BE2C (cell line): ENCODE data around the gene MCC.

Experiments
- DNase-seq: peaks from one replicate; pipeline ENCODE4 v3.0.0-alpha.2; 2020
- H3K27me3 ChIP-seq: fragments of 250-450 bp; sonication (Bioruptor Pico); 2 replicates; pipeline ENCODE4 v1.5.1; 2020; ENCODE audit warnings: mild to moderate bottlenecking
- H3K36me3 ChIP-seq: fragments of 250-450 bp; sonication (Bioruptor Pico); 2 replicates; pipeline ENCODE4 v1.5.1; 2020; ENCODE audit warnings: mild to moderate bottlenecking
- H3K4me1 ChIP-seq: fragments of 250-450 bp; sonication (Bioruptor Pico); 2 replicates; pipeline ENCODE4 v1.5.1; 2020
- H3K4me3 ChIP-seq: 2 replicates; pipeline ENCODE4 v1.5.1; 2011; ENCODE audit warnings: low read depth, low read length
- H3K9me3 ChIP-seq: fragments of 250-450 bp; sonication (Bioruptor Pico); 2 replicates; pipeline ENCODE4 v1.5.1; 2020
- TF ChIP-seq, protein P1 (sequence below): IDR thresholded peaks from 2 replicates; pipeline ENCODE4 v1.5.1; 2012; ENCODE audit warnings: mild to moderate bottlenecking, low read depth, low read length

MCC gene

DNA sequence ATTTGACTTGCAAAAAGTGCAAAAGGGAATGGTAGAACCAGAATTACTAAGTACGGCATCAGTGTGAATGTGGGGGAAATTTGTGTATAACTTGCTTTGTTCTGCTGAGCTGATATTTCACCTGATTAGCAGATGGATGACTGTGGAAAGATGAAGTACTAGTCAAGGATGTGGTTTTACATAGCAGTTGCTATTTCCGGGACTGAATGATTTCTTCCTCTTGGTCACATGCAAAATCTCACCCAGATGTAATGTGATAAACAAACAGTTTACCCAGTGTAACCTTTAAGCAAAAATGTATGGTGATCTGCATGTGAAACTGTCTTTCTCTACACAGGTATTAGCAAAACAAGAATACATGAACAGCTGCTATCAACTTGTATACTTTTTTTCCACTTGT is 465.6 kb downstream of the MCC start:
- Histone ChIP-seq H3K36me3 (peaks cover 59% of the 10 kb centered on the region), H3K4me3 (no peak overlapping the region), H3K4me1 (no peaks in the 10 kb centered on the region), H3K9me3 (no peaks in the 10 kb centered on the region), H3K27me3 (no peaks in the 10 kb centered on the region)
- TF ChIP-seq, protein P1, sequence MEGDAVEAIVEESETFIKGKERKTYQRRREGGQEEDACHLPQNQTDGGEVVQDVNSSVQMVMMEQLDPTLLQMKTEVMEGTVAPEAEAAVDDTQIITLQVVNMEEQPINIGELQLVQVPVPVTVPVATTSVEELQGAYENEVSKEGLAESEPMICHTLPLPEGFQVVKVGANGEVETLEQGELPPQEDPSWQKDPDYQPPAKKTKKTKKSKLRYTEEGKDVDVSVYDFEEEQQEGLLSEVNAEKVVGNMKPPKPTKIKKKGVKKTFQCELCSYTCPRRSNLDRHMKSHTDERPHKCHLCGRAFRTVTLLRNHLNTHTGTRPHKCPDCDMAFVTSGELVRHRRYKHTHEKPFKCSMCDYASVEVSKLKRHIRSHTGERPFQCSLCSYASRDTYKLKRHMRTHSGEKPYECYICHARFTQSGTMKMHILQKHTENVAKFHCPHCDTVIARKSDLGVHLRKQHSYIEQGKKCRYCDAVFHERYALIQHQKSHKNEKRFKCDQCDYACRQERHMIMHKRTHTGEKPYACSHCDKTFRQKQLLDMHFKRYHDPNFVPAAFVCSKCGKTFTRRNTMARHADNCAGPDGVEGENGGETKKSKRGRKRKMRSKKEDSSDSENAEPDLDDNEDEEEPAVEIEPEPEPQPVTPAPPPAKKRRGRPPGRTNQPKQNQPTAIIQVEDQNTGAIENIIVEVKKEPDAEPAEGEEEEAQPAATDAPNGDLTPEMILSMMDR: no peak
- no peak for DNase-seq

DNA sequence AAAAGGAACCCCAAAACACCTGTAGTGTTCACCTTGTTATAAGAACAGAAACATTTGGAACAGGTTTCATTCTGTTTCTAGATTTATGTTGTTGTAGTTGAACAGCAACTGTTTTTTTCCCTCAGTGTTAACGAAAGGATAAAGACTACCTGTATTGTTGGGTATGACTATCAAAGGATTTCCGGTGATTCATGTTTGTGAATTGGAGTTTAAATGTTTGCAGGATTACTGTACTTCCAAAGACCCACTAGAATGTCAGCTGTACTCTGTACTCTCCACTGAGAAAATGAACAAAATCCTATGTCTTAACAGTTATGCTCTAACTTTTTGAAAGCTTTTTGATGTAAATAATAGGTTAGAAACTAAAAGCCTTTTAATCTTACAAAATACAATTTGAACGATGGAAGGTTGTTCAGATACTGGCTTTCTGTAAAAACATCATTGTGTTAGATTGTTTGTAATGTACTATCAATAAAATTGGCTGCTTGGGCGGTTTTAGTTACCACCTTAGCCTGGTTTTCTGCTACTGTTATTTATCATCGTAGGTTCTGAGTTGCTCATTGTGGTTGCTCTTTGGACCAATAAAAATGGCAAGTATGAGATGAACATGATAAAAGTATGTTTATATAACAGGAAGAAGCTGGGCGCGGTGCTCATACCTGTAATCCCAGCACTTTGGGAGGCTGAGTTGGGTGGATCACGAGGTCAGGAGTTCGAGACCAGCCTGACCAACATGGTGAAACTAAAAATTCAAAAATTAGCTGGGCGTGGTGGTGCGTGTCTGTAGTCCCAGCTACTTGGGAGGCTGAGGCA is 467.6 kb downstream of the MCC start:
- Histone ChIP-seq H3K4me1 (no peaks in the 10 kb centered on the region), H3K9me3 (no peaks in the 10 kb centered on the region), H3K36me3 (peaks cover 39% of the 10 kb centered on the region), H3K4me3 (no peak overlapping the region), H3K27me3 (no peaks in the 10 kb centered on the region)
- TF ChIP-seq, protein P1: no peak
- DNase-seq: no peak

DNA sequence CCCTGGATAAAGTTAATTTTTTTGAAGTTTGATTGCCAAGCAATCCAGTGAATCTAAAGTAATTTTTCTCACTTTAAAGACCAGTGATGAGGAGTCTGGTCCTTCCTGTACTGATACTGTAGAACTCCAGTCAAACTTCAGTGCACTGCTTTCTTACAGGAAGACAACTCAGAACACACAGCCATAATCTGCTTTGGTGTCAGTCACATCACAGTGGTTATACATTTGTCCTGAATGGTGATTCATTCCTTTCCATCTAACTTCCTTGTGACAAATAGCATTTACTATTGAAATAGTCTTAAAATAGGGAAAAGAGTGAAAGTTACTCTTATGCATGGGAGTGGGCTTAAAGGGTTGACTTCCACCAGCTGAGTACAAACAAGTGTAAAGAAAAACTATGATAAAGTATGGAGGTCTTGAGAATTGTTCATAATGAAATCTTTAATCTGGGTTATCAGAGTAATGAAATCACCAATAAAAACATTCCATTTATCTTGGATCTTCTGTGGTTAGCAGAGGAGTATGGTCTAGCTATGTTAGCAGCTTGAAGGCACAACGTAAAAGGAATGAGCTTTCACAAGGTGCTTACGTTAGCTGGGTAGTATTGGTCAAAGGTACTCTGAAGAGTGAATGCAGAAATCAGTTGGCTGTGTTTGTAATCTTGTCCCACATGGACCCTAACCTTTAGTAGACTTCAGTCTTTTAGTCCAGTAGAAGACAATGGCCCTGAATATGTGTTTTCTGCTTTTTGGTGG is 470.2 kb downstream of the MCC start:
- DNase-seq: no peak
- no peak overlapping the region for H3K4me3 ChIP-seq

DNA sequence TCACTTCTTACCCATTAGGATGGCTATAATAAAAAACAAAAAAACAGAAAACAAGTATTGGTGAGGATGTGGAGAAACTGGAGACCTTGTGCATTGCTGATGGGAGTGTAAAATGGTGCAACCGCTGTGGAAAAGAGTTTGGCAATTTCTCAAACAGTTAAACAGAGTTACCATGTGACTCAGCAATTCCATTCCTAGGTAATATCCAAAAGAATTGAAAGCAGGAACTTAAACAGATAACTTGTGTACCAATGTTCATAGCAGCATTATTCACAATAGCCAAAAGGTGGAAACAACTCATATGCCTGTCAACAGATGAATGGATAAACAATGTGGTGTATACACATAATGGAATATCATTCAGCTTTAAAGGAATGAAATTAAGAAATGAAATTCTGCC is 482.8 kb downstream of the MCC start:
- H3K27me3 ChIP-seq: no peaks in the 10 kb centered on the region
- TF ChIP-seq, protein P1: no peak
- no peak overlapping the region for H3K4me3 ChIP-seq
- H3K36me3 ChIP-seq: peaks cover 54% of the 10 kb centered on the region
- no peak for DNase-seq
- H3K9me3 ChIP-seq: no peaks in the 10 kb centered on the region
- no peaks in the 10 kb centered on the region for H3K4me1 ChIP-seq

More for the DNA sequence above, 470.2 kb downstream of the MCC start:
- Histone ChIP-seq H3K4me1 (no peaks in the 10 kb centered on the region), H3K9me3 (no peaks in the 10 kb centered on the region), H3K36me3 (peaks cover 37% of the 10 kb centered on the region), H3K27me3 (no peaks in the 10 kb centered on the region)
- TF ChIP-seq, protein P1: no peak

DNA sequence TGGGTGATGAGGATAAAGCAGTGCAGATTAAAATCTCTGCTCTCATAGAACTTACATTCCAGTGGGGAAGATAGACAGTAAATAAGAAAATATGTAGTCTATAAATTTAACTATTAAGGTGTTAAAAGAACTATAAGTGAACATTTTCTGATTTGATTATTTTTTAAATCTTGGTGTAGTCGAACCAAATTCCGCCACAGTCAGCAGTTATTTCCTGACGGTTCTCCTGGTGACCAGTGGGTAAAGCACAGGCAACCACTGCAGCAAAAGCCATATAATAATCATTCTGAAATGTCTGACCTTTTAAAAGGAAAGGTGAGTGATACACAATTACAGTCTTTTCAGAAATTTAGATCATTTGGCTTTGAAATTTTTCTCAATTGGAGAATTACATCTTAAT is 484.5 kb downstream of the MCC start:
- no peaks in the 10 kb centered on the region for H3K9me3 ChIP-seq
- H3K27me3 ChIP-seq: no peaks in the 10 kb centered on the region
- H3K4me3 ChIP-seq: no peak overlapping the region
- H3K36me3 ChIP-seq: peaks cover 50% of the 10 kb centered on the region
- TF ChIP-seq, protein P1: no peak
- no peak for DNase-seq
- H3K4me1 ChIP-seq: no peaks in the 10 kb centered on the region

DNA sequence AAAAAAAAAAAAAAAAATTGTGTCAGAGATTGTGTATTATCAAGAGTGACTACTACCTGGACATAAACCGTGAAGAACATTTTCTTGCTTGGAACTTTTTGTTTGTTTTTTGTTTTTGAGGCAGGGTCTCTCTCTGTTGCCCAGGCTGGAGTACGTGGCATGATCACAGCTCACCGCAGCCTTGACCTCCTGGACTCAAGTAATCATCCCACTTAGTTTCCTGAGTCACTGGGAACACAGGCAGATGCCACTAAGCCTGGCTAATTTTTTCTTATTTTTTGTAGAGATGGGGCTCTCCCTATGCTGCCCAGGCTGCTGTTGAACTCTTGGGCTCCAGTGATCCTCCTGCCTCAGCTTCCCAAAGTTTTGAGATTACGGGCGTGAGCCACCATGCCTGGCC is 485.8 kb downstream of the MCC start:
- no peak for DNase-seq
- Histone ChIP-seq H3K4me1 (no peaks in the 10 kb centered on the region), H3K4me3 (no peak overlapping the region), H3K36me3 (peaks cover 54% of the 10 kb centered on the region), H3K27me3 (no peaks in the 10 kb centered on the region), H3K9me3 (no peaks in the 10 kb centered on the region)
- TF ChIP-seq, protein P1: no peak
